H1 (cell line): ENCODE results near the gene PSMC3IP. TPM values are rescaled to one million over a fixed set of nuclear protein-coding genes. Genes with fewer than 3 reads are reported as not detected.

Experiments
- CTCF ChIA-PET: fragments of 300-600 bp; sonication (Branson Sonifier 250); formaldehyde crosslinking; loops from one replicate; lab custom pipeline; 2021; ENCODE audit not compliant: partially characterized antibody; lab: Charles Lee
- POLR2A ChIA-PET: fragments of 300-600 bp; sonication (Branson Sonifier 250); formaldehyde crosslinking; loops from one replicate; lab custom pipeline; 2021; ENCODE audit warnings: inconsistent platforms; ENCODE audit not compliant: partially characterized antibody; lab: Charles Lee
- DNase-seq, 2 experiments: peaks; one replicate each; pipeline versions ENCODE4 v3.0.0 to v3.0.0-alpha.2; 2010 to 2022; ENCODE audit warnings: low spot score in 2 of 2, low read depth in 1 of 2, mixed read lengths in 1 of 2
- FAIRE-seq: peaks from 2 replicates; lab custom pipeline; 2011; peaks lifted over from hg19 to GRCh38; lab: Jason Lieb, UNC
- H2AFZ ChIP-seq: 2 replicates; pipeline ENCODE4 v1.8.1; 2012; ENCODE audit warnings: low read length, inconsistent platforms
- H2AK5ac ChIP-seq: 2 replicates; pipeline ENCODE4 v1.6.1; 2013; ENCODE audit warnings: low read depth, low read length
- H2BK120ac ChIP-seq: replicated peaks from 2 replicates; pipeline ENCODE3; 2013; ENCODE audit warnings: low read depth, low read length, inconsistent platforms
- H2BK12ac ChIP-seq: 2 replicates; pipeline ENCODE4 v1.6.1; 2013; ENCODE audit warnings: low read depth, low read length
- H2BK15ac ChIP-seq: 2 replicates; pipeline ENCODE4 v1.6.1; 2013; ENCODE audit warnings: low read length
- H2BK20ac ChIP-seq: 2 replicates; pipeline ENCODE4 v1.6.1; 2013; ENCODE audit warnings: low read length
- H2BK5ac ChIP-seq: 2 replicates; pipeline ENCODE4 v1.6.1; 2013; ENCODE audit warnings: low read depth, low read length
- H3K14ac ChIP-seq: 2 replicates; pipeline ENCODE4 v1.6.1; 2013; ENCODE audit warnings: inconsistent platforms; ENCODE audit not compliant: insufficient read length
- H3K18ac ChIP-seq: 2 replicates; pipeline ENCODE4 v1.6.1; 2013; ENCODE audit warnings: low read length; ENCODE audit errors: extremely low read depth
- H3K23ac ChIP-seq: 2 replicates; pipeline ENCODE4 v1.6.1; 2013; ENCODE audit warnings: inconsistent platforms; ENCODE audit not compliant: insufficient read length
- H3K23me2 ChIP-seq: 2 replicates; pipeline ENCODE4 v1.6.1; 2013; ENCODE audit warnings: low read depth, low read length
- H3K27ac ChIP-seq: 2 replicates; pipeline ENCODE4 v1.6.1; 2011; ENCODE audit warnings: low read depth, low read length, inconsistent platforms
- H3K27me3 ChIP-seq, 4 experiments: replicated peaks in 1 of 4; 1 replicate in 1 of 4; 2 replicates in 3 of 4; pipeline versions ENCODE4 v1.6.1 to v1.8.1; 2011 to 2013; ENCODE audit warnings: low read length in 3 of 4, mild to moderate bottlenecking in 3 of 4, inconsistent platforms in 2 of 4, mixed read lengths in 2 of 4, moderate library complexity in 1 of 4; ENCODE audit not compliant: control insufficient read depth in 3 of 4, insufficient read depth in 3 of 4; ENCODE audit errors: extremely low read depth in 1 of 4
- H3K36me3 ChIP-seq, 4 experiments: 2 replicates each; pipeline versions ENCODE4 v1.6.1 to v1.8.1; 2011 to 2013; ENCODE audit warnings: mild to moderate bottlenecking in 4 of 4, low read length in 3 of 4, moderate library complexity in 2 of 4, control low read depth in 1 of 4, inconsistent platforms in 1 of 4; ENCODE audit not compliant: insufficient read depth in 4 of 4, control insufficient read depth in 2 of 4
- H3K4ac ChIP-seq: replicated peaks from 2 replicates; pipeline ENCODE3; 2013; ENCODE audit warnings: low read length, low read depth, mixed read lengths, inconsistent platforms; ENCODE audit not compliant: insufficient read length
- H3K4me1 ChIP-seq, 4 experiments: replicated peaks in 1 of 4; 1 replicate in 1 of 4; 2 replicates in 3 of 4; pipeline versions ENCODE4 v1.6.1 to v1.8.1; 2011 to 2013; ENCODE audit warnings: low read length in 3 of 4, inconsistent platforms in 2 of 4, mixed read lengths in 1 of 4; ENCODE audit not compliant: insufficient read depth in 4 of 4, control insufficient read depth in 3 of 4
- H3K4me2 ChIP-seq, 2 experiments: 2 replicates each; pipeline versions ENCODE4 v1.6.1 to v1.8.1; 2011 to 2013; ENCODE audit warnings: low read depth in 2 of 2, low read length in 2 of 2, control low read depth in 1 of 2, inconsistent platforms in 1 of 2, mild to moderate bottlenecking in 1 of 2; ENCODE audit not compliant: insufficient read depth in 1 of 2
- H3K4me3 ChIP-seq, 4 experiments: fragments of 200-600, 300-600 bp in 1 of 4; sonication (generic), shearing (Covaris generic), sonication (Bioruptor Twin) in 1 of 4; 2 replicates each; pipeline versions ENCODE4 v1.5.1 to v1.8.1; 2011 to 2016; ENCODE audit warnings: low read length in 4 of 4, low read depth in 3 of 4, control low read depth in 2 of 4, inconsistent platforms in 2 of 4, mild to moderate bottlenecking in 2 of 4, mixed read lengths in 1 of 4, moderate library complexity in 1 of 4; ENCODE audit not compliant: insufficient read depth in 2 of 4; ENCODE audit errors: extremely low read depth in 1 of 4
- H3K56ac ChIP-seq: replicated peaks from 2 replicates; pipeline ENCODE3; 2013; ENCODE audit warnings: low read depth, mild to moderate bottlenecking, mixed read lengths, low read length, inconsistent platforms; ENCODE audit not compliant: insufficient read length
- H3K79me1 ChIP-seq: 2 replicates; pipeline ENCODE4 v1.6.1; 2013; ENCODE audit warnings: low read depth, low read length, control low read depth
- H3K79me2 ChIP-seq, 2 experiments: 2 replicates each; pipeline versions ENCODE4 v1.6.1 to v1.8.1; 2012 to 2013; ENCODE audit warnings: low read length in 2 of 2, mild to moderate bottlenecking in 2 of 2, inconsistent platforms in 1 of 2; ENCODE audit not compliant: insufficient read depth in 2 of 2, control insufficient read depth in 1 of 2
- H3K9ac ChIP-seq, 4 experiments: replicated peaks in 1 of 4; 1 replicate in 1 of 4; 2 replicates in 3 of 4; pipeline versions ENCODE4 v1.6.1 to v1.8.1; 2011 to 2013; ENCODE audit warnings: low read depth in 3 of 4, low read length in 3 of 4, control low read depth in 2 of 4, mild to moderate bottlenecking in 2 of 4, moderate library complexity in 2 of 4, inconsistent platforms in 1 of 4; ENCODE audit errors: extremely low read depth in 1 of 4
- H3K9me3 ChIP-seq, 2 experiments: 2 replicates each; pipeline versions ENCODE4 v1.6.1 to v1.8.1; 2012 to 2013; ENCODE audit warnings: mild to moderate bottlenecking in 2 of 2, moderate library complexity in 2 of 2, control low read depth in 1 of 2, inconsistent platforms in 1 of 2, low read depth in 1 of 2, low read length in 1 of 2, mixed read lengths in 1 of 2; ENCODE audit not compliant: insufficient read depth in 2 of 2
- H4K20me1 ChIP-seq, 2 experiments: replicated peaks in 1 of 2; 2 replicates each; pipeline versions ENCODE3 to v1.8.1; 2011 to 2013; ENCODE audit warnings: inconsistent platforms in 2 of 2, low read length in 2 of 2, mild to moderate bottlenecking in 1 of 2; ENCODE audit not compliant: insufficient read depth in 2 of 2, control insufficient read depth in 1 of 2
- H4K5ac ChIP-seq: 2 replicates; pipeline ENCODE4 v1.6.1; 2013; ENCODE audit warnings: low read length, low read depth, mixed read lengths, inconsistent platforms; ENCODE audit not compliant: insufficient read length
- H4K8ac ChIP-seq: 2 replicates; pipeline ENCODE4 v1.8.0; 2013; ENCODE audit warnings: mild to moderate bottlenecking, moderate library complexity, low read length, inconsistent platforms; ENCODE audit not compliant: insufficient read depth; ENCODE audit errors: extremely low read depth
- H4K91ac ChIP-seq: replicated peaks from 2 replicates; pipeline ENCODE3; 2013; ENCODE audit warnings: low read length, mixed read lengths, inconsistent platforms; ENCODE audit not compliant: insufficient read length
- CBX5 ChIP-seq: fragments of 300-800, 300-1000 bp; sonication (generic); IDR thresholded peaks from 2 replicates; pipeline ENCODE4 v1.7.1; 2016; ENCODE audit warnings: antibody characterized with exemption, low read length, low read depth
- JUND ChIP-seq: IDR thresholded peaks from 2 replicates; pipeline ENCODE4 v1.6.1; 2011; ENCODE audit warnings: mild to moderate bottlenecking, improper control_type of control experiment, low read length
- NANOG ChIP-seq: IDR thresholded peaks from 2 replicates; pipeline ENCODE4 v1.6.1; 2011; ENCODE audit warnings: low read length, low read depth, mild to moderate bottlenecking, inconsistent platforms; ENCODE audit not compliant: insufficient read depth, poor library complexity, severe bottlenecking
- SP1 ChIP-seq: IDR thresholded peaks from 2 replicates; pipeline ENCODE4 v1.6.1; 2011; ENCODE audit warnings: low read depth, low read length
- WGBS, 2 experiments: shearing (Covaris generic) in 1 of 2; methylation state at CpG; one replicate each; pipeline versions ENCODE4 v1.1.6 to v1.1.7; 2013 to 2015; ENCODE audit warnings: low lambda C conversion rate in 2 of 2, mixed read lengths in 2 of 2, inconsistent platforms in 1 of 2, low coverage in 1 of 2, missing lambda C conversion rate in 1 of 2; ENCODE audit not compliant: insufficient replicate concordance in 2 of 2, insufficient coverage in 1 of 2, insufficient read length in 1 of 2; ENCODE audit errors: extremely low coverage in 1 of 2, missing lambda C conversion rate in 1 of 2; 5-methylcytosine and 5-hydroxymethylcytosine counted together
- polyA plus RNA-seq, 7 experiments: library from polyadenylated mRNA; depleted of rRNA in 3 of 7; stranded (reverse) in 5 of 7; unstranded in 2 of 7; fragments of >200 nt in 5 of 7; fragments of 200-250 nt in 2 of 7; gene quantifications; 1 replicate in 5 of 7; 2 replicates in 1 of 7; 4 replicates in 1 of 7; pipeline versions ENCODE4 v1.2.1 to v1.2.3, GENCODE V29; 2011 to 2013; ENCODE audit warnings: missing spikeins in 2 of 7, mixed read lengths in 2 of 7
- total RNA-seq: library from RNA; stranded (reverse); fragmentation: NEBNext Ultra II Directional; extraction: Animal tissue kit (Norgen Biotek cat#: 25700); gene quantifications from 2 replicates; pipeline ENCODE4 v1.2.1, GENCODE V29; 2021

PSMC3IP gene
- total and polyA plus RNA-seq, 2 of the 8 experiments (the other 6 are each of a cell fraction or from before 2014, with no cell fraction given): 11.5 to 21.9 TPM

GRCh38 chr17:42574463-42574862, 3.1 kb downstream of the PSMC3IP start:
- Histone ChIP-seq H3K27ac (no peak overlapping the region), H3K23ac (no peak overlapping the region), H3K36me3 (peaks cover 41 to 52% (median 47%) of the 10 kb centered on the region in 4 experiments), H3K14ac (no peak overlapping the region), H4K5ac (no peak overlapping the region), H4K8ac (no peak overlapping the region), H2BK15ac (no peak overlapping the region), H3K9ac (no peak overlapping the region), H4K91ac (no peak overlapping the region), H3K4me3 (no peak overlapping the region), H2AFZ (no peak overlapping the region), H3K4ac (no peak overlapping the region), H3K4me2 (no peak overlapping the region), H2BK120ac (no peak overlapping the region), H3K79me2 (peaks cover 0 to 19% of the 10 kb centered on the region in 2 experiments; a peak in 2 of 4 replicates), H3K79me1 (no peaks in the 10 kb centered on the region), H3K9me3 (no peaks in the 10 kb centered on the region), H3K18ac (no peak overlapping the region), H2BK5ac (no peak overlapping the region), H3K4me1 (no peaks in the 10 kb centered on the region), H2BK12ac (no peak overlapping the region), H3K23me2 (peaks cover 9% of the 10 kb centered on the region), H2BK20ac (no peak overlapping the region), H2AK5ac (no peak overlapping the region), H3K56ac (no peak overlapping the region), H4K20me1 (peaks cover 0 to 1% of the 10 kb centered on the region in 2 experiments), H3K27me3 (no peaks in the 10 kb centered on the region)
- 86% methylated on average over 3 of the region's 3 CpGs; no CpG with 5 or more reads in 1 of the 2 experiments for WGBS, 2 experiments
- CTCF ChIA-PET: interaction anchor here (0.6 kb wide), 1 partner anchor 130 kb away, joined by 4 read pairs; no protein-coding TSS in a partner anchor
- POLR2A ChIA-PET: interaction anchor here (0.5 to 7.0 kb wide), 7 partner anchors 9 to 106 kb away, joined by 3 to 74 read pairs (median 3); partner anchors contain the start of genes COASY and MLX
- FAIRE-seq (no peak), DNase-seq (no peak)
- TF ChIP-seq SP1 (no peak), NANOG (no peak), JUND (no peak), CBX5 (no peak)
